Measurements from ENCODE around the gene TPCN2. TPM values are rescaled to one million over a fixed set of nuclear protein-coding genes. Genes with fewer than 3 reads are reported as not detected.
"Not testable (repeated sequence)": the region's sequence is repeated elsewhere in the genome, so short reads cannot be mapped to it uniquely, and the experiment has no call there.

Gene TPCN2
- total RNA-seq, 2 donors from 2014 or later, result 14.5 to 21.1 TPM

DNA sequence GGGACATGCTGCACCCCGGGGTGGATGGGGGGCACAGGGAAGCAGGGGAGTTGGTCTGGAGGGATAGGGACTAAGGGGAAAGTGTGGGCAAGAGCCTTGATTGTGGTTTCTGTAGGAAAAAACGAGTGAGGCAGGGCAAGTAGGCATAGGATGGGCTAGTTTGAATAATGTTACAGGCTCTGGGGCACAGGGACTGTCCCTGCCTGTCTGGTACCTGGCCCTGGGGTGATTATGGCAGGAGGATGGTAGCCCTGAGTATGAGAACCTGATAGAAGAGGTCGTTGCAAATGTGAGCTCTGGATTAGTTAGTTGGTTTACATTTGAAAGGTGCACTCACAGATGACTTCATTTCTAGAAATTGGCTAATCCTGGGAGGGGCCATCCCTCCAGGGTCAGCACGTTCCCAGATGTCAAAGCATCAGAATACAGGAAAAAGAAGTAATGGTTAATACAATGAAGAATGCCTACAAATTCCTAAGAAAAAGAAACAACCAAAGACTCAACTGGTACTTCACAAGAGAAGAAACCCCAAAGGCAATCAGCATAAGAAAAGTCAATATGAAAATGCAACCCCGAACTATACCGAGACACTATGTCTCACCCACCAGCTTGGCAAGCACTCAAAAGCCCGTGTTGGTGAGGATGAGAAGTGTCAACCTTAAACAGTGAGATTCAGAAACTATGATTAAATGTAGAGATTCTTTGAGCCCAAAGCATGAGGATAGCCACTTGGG, 95.8 kb downstream of the TPCN2 start:
- Histone ChIP-seq H3K9ac (ENCODE audit: low read depth in 2 of 2, low read length in 2 of 2) (no peak overlapping the region), H3K9me3 (no peaks in the 10 kb centered on the region), H3K36me3 (no peaks in the 10 kb centered on the region)

DNA sequence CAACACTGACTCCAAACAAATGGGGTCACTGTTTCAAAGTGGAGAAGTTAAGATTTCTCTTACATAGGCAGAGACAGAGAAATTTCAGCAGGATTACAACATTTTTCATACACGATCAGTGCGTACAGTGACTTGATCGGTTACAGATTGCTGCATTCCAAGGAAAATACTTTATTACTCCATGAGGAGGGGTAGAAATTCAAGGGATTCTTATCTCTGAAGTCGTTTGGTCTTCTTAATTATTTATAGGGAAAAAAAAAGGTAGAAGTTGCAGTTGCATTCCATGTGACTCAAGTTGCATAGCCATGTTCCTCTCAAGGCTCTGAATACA, 96.3 kb downstream of the TPCN2 start:
- H3K36me3 ChIP-seq, result no peaks in the 10 kb centered on the region
- H3K9ac ChIP-seq (ENCODE audit: low read depth in 2 of 2, low read length in 2 of 2), result no peak overlapping the region
- H3K9me3 ChIP-seq, result no peaks in the 10 kb centered on the region
- no peak overlapping the region for H3K4me3 ChIP-seq
- intact Hi-C loops (cut with DNase I), result no loop called here
- no peaks in the 10 kb centered on the region for H3K27me3 ChIP-seq
- H3K27ac ChIP-seq, result no peak overlapping the region
- TF ChIP-seq, protein P1, sequence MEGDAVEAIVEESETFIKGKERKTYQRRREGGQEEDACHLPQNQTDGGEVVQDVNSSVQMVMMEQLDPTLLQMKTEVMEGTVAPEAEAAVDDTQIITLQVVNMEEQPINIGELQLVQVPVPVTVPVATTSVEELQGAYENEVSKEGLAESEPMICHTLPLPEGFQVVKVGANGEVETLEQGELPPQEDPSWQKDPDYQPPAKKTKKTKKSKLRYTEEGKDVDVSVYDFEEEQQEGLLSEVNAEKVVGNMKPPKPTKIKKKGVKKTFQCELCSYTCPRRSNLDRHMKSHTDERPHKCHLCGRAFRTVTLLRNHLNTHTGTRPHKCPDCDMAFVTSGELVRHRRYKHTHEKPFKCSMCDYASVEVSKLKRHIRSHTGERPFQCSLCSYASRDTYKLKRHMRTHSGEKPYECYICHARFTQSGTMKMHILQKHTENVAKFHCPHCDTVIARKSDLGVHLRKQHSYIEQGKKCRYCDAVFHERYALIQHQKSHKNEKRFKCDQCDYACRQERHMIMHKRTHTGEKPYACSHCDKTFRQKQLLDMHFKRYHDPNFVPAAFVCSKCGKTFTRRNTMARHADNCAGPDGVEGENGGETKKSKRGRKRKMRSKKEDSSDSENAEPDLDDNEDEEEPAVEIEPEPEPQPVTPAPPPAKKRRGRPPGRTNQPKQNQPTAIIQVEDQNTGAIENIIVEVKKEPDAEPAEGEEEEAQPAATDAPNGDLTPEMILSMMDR (IDR thresholded peaks at IDR 0.05), result no peak
- DNase-seq, result no peak
- H3K4me1 ChIP-seq, result no peaks in the 10 kb centered on the region

More for the DNA sequence above, 95.8 kb downstream of the TPCN2 start:
- TF ChIP-seq, protein P1 (IDR thresholded peaks at IDR 0.05), result no peak
- intact Hi-C loops (cut with DNase I), result no loop called here
- Histone ChIP-seq H3K4me3 (no peak overlapping the region), H3K27me3 (no peaks in the 10 kb centered on the region), H3K27ac (no peak overlapping the region), H3K4me1 (no peaks in the 10 kb centered on the region)
- DNase-seq, result no peak

DNA sequence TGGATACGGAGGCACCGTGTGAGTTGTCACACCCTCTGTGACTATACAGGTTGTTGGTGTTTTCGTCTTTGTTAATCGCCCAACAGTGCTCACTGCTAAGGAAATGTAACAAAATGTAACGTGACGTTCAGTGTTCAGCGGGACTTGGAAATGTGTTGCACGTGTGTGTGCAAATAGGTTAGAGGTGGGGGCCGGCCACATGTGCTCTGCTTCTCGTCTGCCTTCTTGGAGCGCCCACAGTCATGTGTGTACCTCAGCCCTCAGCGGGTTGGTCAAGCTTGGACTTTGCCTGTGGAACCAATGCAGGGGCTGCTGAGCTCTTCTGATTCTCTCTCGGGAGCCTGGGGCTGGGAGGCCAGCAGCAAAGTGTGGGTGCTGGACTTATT, 99.6 kb downstream of the TPCN2 start:
- no peak for DNase-seq
- no peaks in the 10 kb centered on the region for H3K27me3 ChIP-seq
- H3K9ac ChIP-seq (ENCODE audit: low read depth in 2 of 2, low read length in 2 of 2), result no peak overlapping the region
- intact Hi-C loops (cut with DNase I), result no loop called here
- H3K4me1 ChIP-seq, result no peaks in the 10 kb centered on the region
- TF ChIP-seq, protein P1 (IDR thresholded peaks at IDR 0.05), result no peak
- no peak overlapping the region for H3K27ac ChIP-seq
- no peaks in the 10 kb centered on the region for H3K9me3 ChIP-seq
- no peak overlapping the region for H3K4me3 ChIP-seq
- no peaks in the 10 kb centered on the region for H3K36me3 ChIP-seq

DNA sequence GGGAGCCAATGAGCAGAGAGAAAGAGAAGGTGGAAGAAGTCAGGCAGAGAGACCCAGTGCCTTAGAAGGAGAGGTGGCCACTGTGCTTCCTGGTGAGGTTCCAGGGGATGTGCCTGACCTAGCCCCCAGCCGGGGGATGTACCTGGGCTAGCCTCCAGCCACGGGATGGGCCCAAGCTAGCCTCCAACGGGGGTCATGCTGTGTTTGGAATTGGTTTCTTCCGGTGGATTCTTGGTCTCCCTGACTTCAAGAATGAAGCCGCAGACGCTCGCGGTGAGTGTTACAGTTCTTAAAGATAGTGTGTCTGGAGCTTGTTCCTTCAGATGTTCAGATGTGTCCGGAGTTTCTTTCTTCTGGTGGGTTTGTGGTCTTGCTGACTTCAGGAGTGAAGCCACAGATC, 100.1 kb downstream of the TPCN2 start:
- Histone ChIP-seq H3K4me3 (no peak overlapping the region), H3K27ac (no peak overlapping the region), H3K9ac (ENCODE audit: low read depth in 2 of 2, low read length in 2 of 2) (no peak overlapping the region), H3K9me3 (no peaks in the 10 kb centered on the region), H3K4me1 (no peaks in the 10 kb centered on the region), H3K36me3 (no peaks in the 10 kb centered on the region), H3K27me3 (no peaks in the 10 kb centered on the region)
- no peak for DNase-seq
- intact Hi-C loops (cut with DNase I), result no loop called here
- TF ChIP-seq, protein P1 (IDR thresholded peaks at IDR 0.05), result no peak

DNA sequence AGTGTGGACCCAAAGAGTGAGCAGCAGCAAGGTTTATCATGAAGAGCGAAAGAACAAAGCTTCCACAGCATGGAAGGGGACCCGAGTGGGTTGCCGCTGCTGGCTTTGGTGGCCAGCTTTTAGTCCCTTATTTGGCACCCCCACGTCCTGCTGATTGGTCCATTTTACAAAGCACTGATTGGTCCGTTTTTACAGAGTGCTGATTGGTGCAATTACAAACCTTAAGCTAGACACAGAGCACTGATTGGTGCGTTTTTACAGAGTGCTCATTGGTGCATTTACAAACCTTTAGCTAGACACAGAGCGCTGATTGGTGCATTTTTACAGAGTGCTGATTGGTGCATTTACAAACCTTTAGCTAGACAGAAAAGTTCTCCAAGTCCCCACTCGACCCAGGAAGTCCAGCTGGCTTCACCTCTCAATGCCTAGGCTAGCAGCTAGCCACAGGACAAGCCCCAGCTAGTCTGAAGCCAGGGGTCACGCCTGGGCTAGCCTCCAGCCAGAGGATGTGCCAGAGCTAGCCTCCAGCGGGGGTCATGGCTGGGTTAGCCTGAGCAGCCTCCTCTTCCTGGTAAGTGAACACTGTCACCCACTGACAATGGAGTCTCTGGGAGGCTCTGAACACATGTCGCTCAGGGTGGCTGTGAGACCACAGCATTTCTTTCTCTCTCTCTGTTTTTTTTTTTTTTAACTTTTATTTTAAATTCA, 100.8 kb downstream of the TPCN2 start:
- H3K36me3 ChIP-seq; DNase-seq; intact Hi-C loops (cut with DNase I): not testable (repeated sequence)

DNA sequence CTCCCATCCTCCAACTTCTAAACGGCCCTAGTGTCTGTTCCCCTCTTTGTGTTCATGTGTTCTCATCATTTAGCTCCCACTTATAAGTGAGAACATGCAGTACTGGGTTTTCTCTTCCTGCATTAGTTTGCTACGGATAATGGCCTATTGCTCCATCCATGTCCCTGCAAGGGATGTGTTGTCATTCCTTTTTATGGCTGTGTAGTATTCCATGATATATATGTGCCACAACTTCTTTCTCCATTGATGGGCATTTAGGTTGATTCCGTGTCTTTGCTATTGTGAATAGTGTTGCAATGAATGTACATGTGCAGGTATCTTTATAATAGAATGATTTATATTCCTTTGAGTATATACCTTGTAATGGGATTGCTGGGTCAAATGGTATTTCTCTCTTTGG, 101.4 kb downstream of the TPCN2 start:
- Histone ChIP-seq H3K4me1 (no peaks in the 10 kb centered on the region), H3K9ac (ENCODE audit: low read depth in 2 of 2, low read length in 2 of 2) (no peak overlapping the region), H3K4me3 (no peak overlapping the region), H3K9me3 (no peaks in the 10 kb centered on the region), H3K27ac (no peak overlapping the region), H3K27me3 (no peaks in the 10 kb centered on the region), H3K36me3 (no peaks in the 10 kb centered on the region)
- intact Hi-C loops (cut with DNase I), result no loop called here
- no peak for DNase-seq
- TF ChIP-seq, protein P1 (IDR thresholded peaks at IDR 0.05), result no peak

More for the DNA sequence above, 100.8 kb downstream of the TPCN2 start:
- not testable (repeated sequence) for H3K4me1 ChIP-seq; H3K27me3 ChIP-seq; H3K27ac ChIP-seq; H3K9ac ChIP-seq (ENCODE audit: low read depth in 2 of 2, low read length in 2 of 2); H3K9me3 ChIP-seq; H3K4me3 ChIP-seq

Measured in colonic mucosa (tissue), 4 donors.